ENCODE data around the gene SPATA46.

Gene SPATA46

DNA sequence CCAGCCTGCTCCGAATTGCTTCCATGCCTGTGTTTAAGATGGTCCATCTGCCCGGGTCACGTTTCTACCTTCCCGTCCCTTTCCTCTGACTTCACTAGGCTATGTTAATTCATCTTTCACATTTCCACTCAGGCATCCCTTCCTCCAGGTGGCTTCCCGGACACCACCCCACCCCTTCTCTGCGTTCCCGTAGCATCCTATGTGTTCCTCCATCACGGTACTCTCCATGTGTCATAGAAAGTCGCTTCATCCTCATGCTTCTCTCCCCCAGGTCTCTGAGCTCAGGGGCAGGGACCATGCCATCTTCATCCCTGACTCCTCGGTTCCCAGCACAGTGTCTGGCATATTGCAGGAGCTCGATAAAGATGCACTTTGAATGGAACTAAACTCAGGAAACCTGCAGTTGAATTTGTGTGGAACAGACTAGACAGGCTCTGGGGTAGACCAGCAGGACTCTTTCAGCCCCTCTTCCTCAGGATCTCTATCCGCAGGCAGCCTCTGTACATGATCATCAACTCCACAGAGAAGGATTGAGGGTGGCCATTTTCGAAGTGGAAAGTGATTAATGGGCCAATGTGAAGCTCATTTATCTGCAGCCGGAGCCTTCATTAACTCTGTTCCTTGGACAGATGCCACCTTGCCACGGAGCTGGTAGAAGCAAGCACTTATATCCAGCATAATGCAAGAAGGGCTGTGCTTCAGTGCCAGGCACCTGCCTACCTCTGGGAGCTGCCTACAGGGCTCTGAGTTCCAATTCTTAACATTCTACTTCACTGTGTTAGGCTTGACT, 13.9 kb upstream of the SPATA46 start:
- no peak for DNase-seq

GRCh38 chr1:162389971-162390370, 13.3 kb upstream of the SPATA46 start:
- no peak for DNase-seq

DNA sequence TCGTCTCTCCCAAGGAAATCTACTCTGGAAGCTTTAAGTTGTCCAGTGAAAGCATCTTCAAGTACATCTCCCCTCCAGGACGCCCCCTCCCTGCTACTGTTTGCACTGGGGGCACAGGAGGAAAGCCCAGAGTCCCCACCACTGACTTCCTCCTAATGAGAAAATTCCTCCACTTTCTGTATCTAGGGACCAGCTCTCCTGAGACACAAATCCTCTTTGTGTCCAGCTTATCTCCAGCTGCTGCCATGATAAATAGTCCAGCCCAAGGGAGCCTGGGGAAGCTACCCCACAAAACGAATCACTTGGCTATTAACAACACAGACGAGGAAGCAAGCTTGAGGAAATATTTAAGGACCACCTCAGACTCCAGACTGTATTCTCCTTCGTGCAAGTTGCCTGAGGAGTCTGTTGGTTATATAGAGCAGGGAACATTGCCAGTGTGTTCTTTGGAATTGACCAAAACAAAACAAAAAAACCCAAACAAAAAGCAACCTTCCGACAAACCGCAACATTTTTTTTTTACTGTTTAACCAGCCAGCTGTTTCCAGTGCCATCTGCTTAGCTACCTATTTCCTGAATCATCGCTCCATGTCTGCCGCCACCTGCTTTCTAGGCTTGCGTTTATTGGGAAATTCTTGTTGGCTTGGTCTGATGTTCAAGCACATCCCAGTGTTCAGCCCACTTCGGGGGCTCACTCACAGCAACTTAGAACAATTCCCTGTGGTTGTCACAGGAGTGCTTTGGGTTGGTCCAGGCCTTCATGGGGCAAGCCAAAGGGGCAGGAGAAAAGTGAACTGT, 12.6 kb upstream of the SPATA46 start:
- peak; percentile 80 for DNase-seq

- DNase-seq, result no peak
These were observed 12.0 kb upstream of the SPATA46 start for GRCh38 chr1:162388615-162389014.

DNA sequence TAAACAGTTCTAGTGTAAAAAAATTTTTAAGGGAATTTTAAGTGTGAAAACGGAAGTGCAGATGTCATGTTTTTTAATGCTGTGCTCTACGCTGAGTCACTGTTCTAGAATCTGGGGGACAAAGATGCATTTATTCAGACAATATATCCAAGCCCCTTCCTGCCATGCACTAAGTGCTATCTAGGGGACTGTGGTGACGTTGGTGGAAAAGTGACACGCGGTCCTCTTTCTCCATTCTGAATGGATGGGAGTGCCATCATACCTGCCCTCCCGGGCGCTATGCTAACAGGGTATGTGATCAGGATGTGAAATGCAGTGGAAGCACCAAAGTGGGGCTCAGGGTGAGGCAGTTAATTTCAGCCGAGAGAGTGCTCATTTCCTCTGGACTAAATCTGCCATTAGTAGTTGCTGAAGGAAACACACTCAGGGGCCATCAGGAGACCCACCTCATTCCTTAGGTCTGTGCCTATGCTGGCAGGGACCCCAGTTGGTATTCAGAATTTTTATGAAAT, 11.5 kb upstream of the SPATA46 start:
- DNase-seq, result no peak

- DNase-seq, result no peak
These were observed 10.8 kb upstream of the SPATA46 start for GRCh38 chr1:162387226-162388082.

- DNase-seq, result no peak
These were observed 9.9 kb upstream of the SPATA46 start for GRCh38 chr1:162386292-162387225.

- DNase-seq, result no peak
These were observed 9.0 kb upstream of the SPATA46 start for GRCh38 chr1:162385702-162386101.

GRCh38 chr1:162385280-162385623, 8.6 kb upstream of the SPATA46 start:
- DNase-seq, result no peak

DNA sequence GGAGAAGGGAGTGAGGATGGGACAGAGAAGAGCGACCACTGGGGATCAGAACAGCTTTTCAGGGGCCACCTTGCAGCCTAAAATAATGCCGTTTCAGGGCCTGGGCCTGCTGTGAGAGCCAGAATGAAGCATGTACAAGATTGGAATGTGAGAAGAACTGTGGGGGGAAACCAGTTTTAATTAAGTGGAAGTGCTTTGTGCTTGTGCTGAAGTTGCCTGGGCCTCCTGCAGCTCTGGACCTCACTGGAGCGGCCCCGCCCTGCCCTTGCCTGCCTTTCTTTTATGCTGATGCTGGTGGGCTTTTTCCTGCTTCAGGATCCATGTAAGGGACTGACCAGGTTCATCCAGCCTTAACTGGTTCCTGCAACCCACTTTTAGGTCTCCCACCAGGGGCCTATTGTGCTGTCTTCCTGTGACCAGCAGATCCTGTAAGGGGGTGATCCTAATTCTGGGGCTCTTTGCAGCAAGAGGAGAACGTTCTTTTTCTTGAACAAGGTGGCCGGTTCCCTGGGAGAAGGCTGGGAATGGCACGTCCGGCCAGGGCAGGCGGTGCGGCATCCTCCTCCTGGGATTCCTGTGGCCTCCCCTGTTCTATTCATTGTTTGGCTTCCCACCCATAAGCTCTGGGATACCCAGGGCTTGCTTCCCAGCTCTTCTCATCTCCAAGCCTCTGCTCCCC, 8.1 kb upstream of the SPATA46 start:
- no peak for DNase-seq

- no peak for DNase-seq
These were observed 7.5 kb upstream of the SPATA46 start for GRCh38 chr1:162384116-162384515.

DNA sequence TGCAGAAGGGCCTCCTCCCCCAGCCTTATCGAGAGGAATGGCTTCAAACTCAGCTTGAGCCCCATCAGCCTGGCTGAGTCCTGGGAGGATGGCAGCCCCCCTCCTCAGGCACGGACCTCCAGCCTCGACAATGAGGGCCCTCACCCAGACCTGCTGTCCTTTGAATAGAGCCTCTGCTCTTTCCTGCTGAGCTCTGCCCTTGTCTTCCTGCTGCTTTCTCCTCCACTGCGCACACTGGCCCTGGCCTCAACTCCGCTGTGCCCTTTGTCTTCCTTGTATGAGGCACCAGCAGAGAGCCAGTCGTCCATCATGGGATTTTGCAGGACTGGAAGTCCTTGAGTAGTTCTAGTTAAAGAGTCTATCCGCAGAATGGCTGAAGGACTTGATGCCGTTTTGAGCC, 6.9 kb upstream of the SPATA46 start:
- no peak for DNase-seq

GRCh38 chr1:162383091-162383490, 6.4 kb upstream of the SPATA46 start:
- DNase-seq, result no peak

DNA sequence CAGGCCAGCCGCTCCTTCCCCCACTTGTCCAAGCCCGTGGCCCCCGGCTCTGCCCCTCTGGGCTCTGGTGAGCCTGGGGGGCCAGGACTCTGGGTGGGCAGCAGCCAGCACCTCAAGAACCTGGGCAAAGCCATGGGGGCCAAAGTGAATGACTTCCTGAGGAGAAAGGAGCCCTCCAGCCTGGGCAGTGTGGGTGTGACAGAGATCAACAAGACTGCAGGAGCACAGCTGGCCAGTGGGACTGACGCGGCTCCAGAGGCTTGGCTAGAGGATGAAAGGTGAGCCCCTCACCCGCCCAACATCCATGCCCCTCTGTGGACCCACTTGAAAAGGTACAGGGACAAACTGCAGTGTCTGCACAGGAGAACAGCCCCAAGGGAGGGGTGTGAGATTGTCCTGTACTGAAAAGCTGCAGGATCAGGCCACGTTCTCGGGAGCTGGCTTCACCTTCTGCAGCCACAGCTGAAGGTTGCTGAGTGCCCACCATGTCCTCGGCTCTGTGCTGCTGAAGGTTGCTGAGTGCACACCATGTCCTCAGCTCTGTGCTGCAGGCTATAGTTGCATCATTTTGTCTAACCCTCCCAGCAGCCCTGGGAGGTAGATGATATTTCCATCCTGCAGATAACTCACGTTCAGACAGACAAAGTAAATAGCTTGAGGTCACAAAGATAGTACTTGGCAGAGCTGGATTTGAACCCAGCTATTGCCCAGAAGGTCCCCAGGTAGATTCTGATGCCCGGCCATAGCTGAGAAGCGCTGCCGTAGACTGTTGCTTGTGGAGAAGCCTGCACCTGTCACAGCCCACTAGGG, 5.5 kb upstream of the SPATA46 start:
- no peak for DNase-seq

DNA sequence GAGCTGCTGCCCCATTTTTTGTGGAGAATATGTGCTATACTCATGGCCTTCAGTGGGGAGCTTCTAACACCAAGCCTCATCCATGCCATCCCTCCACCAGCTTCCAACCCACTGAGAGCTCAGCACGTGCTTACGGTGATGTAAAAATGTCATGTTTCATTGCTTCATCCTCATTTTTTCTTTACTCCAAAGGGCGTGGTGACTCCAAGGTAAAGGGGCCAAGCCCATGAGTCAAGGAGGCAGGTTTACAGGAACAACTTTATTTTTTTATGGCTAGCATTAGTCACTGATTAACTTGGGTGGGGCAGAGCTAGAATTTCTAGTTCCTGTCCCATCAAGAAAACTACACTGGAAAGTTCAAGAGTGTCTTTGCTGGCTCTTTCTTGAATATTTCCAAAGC, 4.7 kb upstream of the SPATA46 start, which contains the start of gene C1orf226:
Gene C1orf226 (plus strand): TSS at position 346 of the 400 bp plus-strand sequence. CDS start 174 bp downstream, outside the sequence.
- DNase-seq, result no peak

- DNase-seq, result no peak
These were observed 3.6 kb upstream of the SPATA46 start for GRCh38 chr1:162380061-162380846.

- no peak for DNase-seq
These were observed 1.2 kb downstream of the SPATA46 start for GRCh38 chr1:162375463-162375862.

- no peak for DNase-seq
These were observed 2.2 kb downstream of the SPATA46 start for GRCh38 chr1:162374406-162374805.

GRCh38 chr1:162373541-162374260, 3.0 kb downstream of the SPATA46 start:
- peak; percentile 32 for DNase-seq

Measured in HCEC 1CT (cell line).